Left forelimb (tissue), 1 donor: Measurements from ENCODE around the gene PKHD1.

Experiments used
- DNase-seq: peaks from one replicate; pipeline ENCODE4 v3.0.0-alpha.2; 2018; ENCODE audit warnings: low spot score

Gene PKHD1

DNA sequence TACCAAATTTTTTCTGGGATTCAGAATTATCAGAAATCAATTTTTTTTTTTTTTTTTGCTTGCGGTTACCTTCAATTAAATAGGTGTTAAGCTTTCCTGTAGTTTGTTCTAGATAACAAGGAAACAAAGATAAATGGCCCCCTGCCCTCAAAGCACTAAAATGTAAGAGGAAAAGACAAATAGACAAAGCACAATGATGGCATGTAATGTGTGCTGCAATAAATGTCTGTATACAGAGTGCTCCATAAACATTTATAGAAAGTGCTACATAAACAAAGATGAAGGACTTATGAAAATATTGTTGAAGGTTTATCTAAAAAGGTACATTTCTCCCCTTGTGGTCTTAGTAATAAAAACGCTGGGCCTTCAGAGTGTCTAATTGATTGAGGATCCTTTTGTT lies 384.6 kb downstream of the PKHD1 start:
- no peak for DNase-seq

GRCh38 chr6:51684603-51685002 lies 402.8 kb downstream of the PKHD1 start:
- DNase-seq, result no peak

DNA sequence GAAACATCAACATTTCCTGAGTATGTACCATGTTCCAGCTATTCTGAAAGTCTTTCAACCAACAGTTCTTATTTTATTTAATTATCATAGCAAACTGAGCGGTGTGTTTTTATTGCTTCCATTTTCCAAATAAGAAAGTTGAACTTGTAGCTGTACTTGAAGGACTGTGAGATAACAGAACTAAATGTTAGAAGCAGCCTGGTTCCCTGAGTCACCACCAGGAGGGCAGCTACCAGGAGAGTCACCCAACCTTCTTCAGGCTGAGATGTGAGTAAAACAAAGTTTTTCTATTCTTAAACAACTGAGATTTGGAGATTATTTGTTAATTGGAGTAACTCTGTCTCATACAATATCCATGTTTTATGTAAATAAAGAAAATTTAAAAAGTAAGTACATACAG lies 403.4 kb downstream of the PKHD1 start:
- no peak for DNase-seq

- no peak for DNase-seq
Observed at GRCh38 chr6:51678905-51679620, 408.4 kb downstream of the PKHD1 start.

DNA sequence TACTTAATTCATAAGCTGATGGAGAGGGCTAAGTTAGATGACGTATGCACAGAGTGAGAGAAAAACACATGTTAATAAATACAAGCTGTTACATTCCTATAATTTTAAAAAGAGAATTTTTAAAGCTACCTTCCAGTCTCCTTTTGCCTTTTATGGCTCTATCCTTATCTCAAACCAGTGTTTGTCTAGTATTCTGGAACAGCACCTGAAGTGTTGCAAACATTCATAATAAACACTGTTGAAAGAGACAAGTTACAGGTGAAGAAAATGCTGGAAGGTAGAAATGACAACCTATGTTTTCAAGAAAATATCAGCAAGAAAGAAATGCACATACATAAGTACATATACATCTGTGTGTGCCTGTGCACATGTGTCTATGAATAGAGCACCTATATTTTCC lies 409.1 kb downstream of the PKHD1 start:
- no peak for DNase-seq

DNA sequence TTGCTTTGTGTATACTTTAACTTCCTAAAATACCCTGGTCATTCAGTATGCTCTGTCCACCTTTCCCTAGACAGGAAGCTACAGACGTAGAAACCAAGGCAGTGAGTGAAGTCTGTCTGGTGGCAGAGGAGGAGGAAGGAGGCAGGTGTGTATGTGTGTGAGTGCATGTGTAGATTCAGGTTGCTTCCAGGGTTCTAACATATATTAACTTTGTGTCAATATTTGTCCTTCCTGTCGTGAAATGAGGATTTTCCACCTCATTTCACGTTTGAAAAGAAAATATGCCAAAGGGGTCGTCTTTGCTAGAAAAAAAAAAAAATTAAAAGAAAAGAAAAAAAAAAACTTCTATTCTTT lies 411.5 kb downstream of the PKHD1 start:
- no peak for DNase-seq

DNA sequence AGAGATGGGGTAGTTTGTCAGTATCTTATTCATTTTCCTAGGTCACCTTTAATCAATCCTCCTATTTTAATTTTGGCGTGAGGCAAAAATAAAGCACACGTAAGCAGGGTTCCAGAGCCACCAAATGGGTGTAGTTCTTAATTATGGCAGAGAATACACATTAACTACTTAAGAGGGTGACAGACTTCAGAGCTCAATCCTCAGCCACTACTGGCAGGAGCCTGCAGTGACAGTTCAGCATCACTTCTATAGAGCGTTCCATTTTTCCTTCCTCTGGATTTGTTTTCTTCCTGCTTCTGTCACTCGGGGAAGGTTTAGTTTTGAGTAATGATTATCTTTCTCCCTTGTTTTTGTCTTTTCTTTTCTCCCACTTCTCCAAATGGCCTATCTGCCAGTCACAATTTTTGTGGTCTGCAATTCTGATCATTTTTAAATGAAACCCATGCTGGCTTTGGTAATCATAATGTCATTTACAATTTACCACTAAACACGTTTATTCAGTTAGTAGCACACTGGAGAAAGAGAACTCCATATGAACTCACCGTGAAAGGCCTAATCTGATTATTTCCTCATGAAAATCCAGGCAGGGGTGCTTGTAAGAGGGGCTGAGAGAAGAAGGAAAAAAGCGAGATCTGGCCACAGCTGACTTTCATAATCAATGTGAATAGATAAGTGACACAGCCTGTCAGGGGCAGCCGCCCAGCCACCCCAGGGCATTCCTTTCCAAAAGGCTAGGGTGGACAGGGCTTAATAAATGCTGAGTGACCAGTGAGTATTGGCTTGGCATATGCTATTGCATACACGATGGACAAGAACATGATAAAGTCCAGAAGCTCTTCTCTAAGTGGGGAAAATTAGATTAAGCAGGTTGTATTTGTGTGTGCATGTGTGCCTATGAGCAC lies 412.1 kb downstream of the PKHD1 start:
- no peak for DNase-seq

DNA sequence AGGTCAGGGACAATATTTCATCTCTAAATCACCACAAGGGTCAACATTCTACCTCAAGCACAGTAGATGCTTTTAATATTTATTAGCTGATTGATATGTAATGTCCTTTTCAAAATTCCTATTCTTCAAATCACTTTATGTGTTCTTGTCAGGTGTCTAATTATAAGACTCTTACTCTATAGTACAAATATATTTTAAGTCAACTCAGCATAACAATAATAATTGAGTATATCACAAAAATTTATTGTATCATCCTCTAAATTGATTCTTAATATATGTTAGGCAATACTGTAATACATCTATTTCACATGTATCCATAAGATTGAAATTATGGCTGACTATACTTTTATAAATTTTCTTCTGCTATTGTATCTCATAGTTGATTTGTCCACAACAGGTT lies 423.9 kb downstream of the PKHD1 start:
- DNase-seq, result no peak

DNA sequence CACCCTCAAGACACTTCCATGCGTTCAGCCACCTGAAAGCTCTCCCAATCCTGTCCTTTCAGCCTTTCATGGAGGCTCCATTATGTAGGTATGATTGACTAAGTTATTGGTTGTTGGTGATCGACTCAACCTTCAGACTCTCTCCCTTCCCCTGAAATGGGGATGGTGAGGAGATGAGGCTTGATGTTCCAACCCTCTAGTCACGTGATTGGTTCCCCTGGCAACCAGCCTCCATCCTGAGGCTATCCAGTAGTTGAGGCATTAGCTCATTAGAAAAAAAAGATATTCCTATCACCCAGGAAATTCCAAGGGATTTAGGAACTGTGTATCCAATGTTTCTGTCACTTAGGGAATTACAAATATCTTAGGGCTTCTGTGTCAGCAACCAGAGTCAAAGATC lies 426.6 kb downstream of the PKHD1 start:
- DNase-seq, result no peak

- no peak for DNase-seq
Observed at GRCh38 chr6:51657491-51657890, 429.9 kb downstream of the PKHD1 start.

DNA sequence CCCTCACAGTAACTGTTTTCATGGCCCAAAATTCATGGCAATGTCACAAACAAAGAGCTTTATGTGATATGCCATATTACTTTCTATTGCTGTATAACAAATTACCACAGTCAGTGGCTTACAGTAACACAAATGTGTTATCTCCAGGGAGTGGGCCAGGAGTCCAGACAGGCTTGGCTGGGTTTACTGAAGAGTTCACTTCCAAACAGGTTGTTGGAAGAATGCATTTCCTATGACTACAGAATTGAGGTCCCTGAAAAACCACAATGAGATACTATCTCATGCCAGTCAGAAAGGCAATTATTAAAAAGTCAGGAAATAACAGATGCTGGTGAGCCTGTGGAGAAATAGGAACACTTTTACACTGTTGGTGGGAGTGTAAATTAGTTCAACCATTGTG lies 431.9 kb downstream of the PKHD1 start:
- DNase-seq, result no peak

- no peak for DNase-seq
Observed at GRCh38 chr6:51654647-51655046, 432.8 kb downstream of the PKHD1 start.

- DNase-seq, result no peak
Observed at GRCh38 chr6:51651132-51651817, 436.1 kb downstream of the PKHD1 start.

- DNase-seq, result no peak
Observed at GRCh38 chr6:51648774-51649173, 438.6 kb downstream of the PKHD1 start.

DNA sequence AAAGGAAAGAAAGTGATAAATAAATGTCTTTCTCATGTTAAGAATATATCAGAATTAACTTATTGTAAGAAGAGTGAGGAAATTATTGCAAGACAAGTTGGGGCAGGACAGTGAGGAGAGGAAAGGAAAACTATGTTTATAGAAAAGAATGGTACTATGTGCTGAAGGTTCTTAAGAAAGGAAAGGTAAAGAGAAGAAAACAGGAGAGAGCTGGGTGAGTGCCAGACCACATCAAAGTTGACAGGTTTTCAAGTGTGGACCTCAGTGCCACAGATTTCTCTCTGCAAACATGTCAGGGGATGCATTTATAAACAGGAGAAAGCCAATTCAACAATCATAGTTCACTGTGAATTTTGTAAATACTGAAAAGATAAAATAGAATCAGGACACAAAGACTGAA lies 439.2 kb downstream of the PKHD1 start:
- no peak for DNase-seq

GRCh38 chr6:51644426-51644825 lies 443.0 kb downstream of the PKHD1 start:
- no peak for DNase-seq

DNA sequence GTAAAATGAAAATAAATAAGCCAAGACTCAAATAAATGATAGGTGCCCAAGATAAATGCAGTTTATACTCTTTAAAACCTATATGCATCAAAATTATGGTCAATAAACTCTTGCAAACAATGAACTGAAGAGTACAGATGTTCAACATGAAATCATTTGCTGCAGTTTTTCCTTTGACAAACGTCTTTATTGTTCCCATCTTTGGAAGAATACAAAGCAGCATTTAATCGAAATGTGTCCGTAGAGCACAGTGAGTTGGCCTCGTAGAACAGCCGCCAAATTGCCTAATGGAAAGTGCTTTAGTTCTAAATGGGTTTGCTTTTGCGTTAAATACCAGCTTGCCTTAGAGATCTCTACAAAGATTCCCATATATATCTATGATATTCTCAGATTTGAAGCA lies 447.4 kb downstream of the PKHD1 start:
- DNase-seq, result no peak

DNA sequence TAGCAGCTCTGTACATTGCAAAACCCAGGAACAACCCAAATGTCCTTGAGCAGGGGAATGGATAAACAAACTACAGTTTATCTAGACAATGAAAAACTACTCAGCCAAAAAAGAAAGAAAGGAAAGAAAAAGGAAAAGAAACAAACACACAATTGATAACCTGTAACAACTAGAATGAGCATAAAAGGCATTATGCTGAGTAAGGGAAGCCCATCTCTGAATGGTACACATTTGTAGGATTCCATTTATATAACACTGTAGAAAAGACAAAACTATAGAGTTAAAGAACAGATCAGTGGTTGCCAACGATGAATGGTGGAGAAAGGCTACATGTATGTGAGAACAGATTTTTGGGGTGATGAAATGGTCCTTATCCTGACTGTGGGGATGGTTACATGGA lies 454.0 kb downstream of the PKHD1 start:
- DNase-seq, result no peak

DNA sequence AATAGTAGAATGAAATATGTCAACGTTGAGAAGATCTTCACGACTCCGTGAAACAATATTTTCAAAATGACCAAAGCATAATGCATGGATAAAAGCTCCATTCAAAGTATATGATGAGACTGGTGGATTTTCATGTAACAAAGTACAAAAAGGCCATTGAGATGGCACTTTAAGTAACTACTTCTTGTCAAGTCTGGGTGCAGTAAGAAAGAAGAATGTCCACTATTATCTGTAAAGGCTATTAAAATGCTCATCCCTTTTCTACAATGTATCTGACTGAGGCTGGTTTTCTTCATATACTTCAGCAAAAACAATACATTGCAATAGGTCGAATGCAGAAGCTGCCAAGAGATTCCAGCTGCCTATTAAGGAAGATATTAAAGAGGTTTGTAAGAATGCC lies 457.4 kb downstream of the PKHD1 start:
- no peak for DNase-seq

GRCh38 chr6:51626391-51626790 lies 461.0 kb downstream of the PKHD1 start:
- DNase-seq, result no peak

DNA sequence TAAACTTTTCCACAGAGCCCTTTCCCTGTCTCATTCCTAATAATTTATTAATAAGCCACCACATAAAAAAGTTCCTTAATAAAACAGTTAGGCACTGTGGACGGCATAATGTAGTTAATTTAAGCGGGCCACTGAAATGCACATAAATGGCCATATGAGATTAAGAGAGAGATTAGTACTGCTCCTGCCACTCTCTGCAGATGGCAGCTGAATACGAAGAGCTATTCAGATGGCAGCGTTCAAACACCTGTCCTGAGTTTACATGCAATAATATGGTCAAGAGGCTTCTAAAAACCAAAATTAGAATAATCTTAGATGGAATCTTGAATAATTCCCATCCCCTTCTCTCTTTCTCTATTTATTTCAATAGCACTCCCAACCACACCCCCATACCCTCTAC lies 461.8 kb downstream of the PKHD1 start:
- no peak for DNase-seq

DNA sequence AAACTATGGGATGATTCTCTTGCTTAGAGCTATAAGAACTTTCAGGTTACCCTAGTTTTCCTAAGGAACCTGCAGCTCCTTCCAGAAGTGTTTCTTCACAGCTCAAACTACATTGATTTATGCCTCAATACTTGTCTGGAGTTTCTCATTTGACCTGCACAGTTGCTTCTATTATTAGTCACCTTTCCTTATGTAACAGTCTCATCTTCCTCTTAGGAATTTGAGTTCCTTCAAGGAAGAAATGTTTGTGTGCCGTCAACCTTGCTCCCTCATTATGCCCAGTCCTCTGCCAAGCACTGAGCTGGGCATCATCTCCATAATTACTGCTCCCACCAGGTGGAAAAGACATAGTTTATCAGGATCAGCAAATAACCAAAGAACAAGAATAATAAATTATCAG lies 466.4 kb downstream of the PKHD1 start:
- no peak for DNase-seq
